Neural cell (in vitro differentiated cells): ENCODE results near the gene HCST. TPM values are rescaled to one million over a fixed set of nuclear protein-coding genes. Genes with fewer than 3 reads are reported as not detected.

Source experiments
- H2AFZ ChIP-seq: fragments of 200-600, 300-800 bp; sonication (generic), shearing (Covaris generic); 2 replicates; pipeline ENCODE4 v1.6.0; 2014; ENCODE audit warnings: low read depth, mild to moderate bottlenecking, antibody characterized with exemption, low read length, moderate library complexity
- H3F3A ChIP-seq: fragments of 200-600 bp; shearing (Covaris generic); 2 replicates; pipeline ENCODE4 v1.6.1; 2016; ENCODE audit warnings: mild to moderate bottlenecking, moderate library complexity, mixed read lengths, antibody characterized with exemption, low read length; ENCODE audit not compliant: insufficient read depth, poor library complexity, severe bottlenecking
- H3K27ac ChIP-seq: fragments of 200-600, 300-800 bp; sonication (generic), shearing (Covaris generic); 2 replicates; pipeline ENCODE4 v1.5.1; 2014; ENCODE audit warnings: mild to moderate bottlenecking, low read length, moderate library complexity
- H3K27me3 ChIP-seq: fragments of 300-800, 200-600 bp; sonication (generic), shearing (Covaris generic); 2 replicates; pipeline ENCODE4 v1.6.0; 2014; ENCODE audit warnings: mild to moderate bottlenecking, low read depth, low read length, moderate library complexity; ENCODE audit not compliant: insufficient read depth
- H3K36me3 ChIP-seq: fragments of 300-800, 200-600 bp; sonication (generic), shearing (Covaris generic); 2 replicates; pipeline ENCODE4 v1.5.1; 2014; ENCODE audit warnings: mild to moderate bottlenecking, antibody characterized with exemption, low read length, moderate library complexity; ENCODE audit not compliant: insufficient read depth
- H3K4me2 ChIP-seq: fragments of 300-800, 200-600 bp; sonication (generic), shearing (Covaris generic); 2 replicates; pipeline ENCODE4 v1.6.0; 2014; ENCODE audit warnings: mild to moderate bottlenecking, low read length
- H3K4me3 ChIP-seq: fragments of 300-800, 200-600 bp; sonication (generic), shearing (Covaris generic); 2 replicates; pipeline ENCODE4 v1.5.1; 2014; ENCODE audit warnings: mild to moderate bottlenecking, low read length, moderate library complexity
- H3K79me2 ChIP-seq: fragments of 200-600 bp; shearing (Covaris generic); replicated peaks from 2 replicates; pipeline ENCODE4 v1.6.0; 2014; ENCODE audit warnings: mild to moderate bottlenecking, low read length, moderate library complexity; ENCODE audit not compliant: insufficient read depth
- H3K9ac ChIP-seq: fragments of 300-800, 200-600 bp; sonication (generic), shearing (Covaris generic); 2 replicates; pipeline ENCODE4 v1.6.1; 2016; ENCODE audit warnings: mild to moderate bottlenecking, low read length, mixed read lengths
- H3K9me2 ChIP-seq: fragments of 200-600 bp; shearing (Covaris generic); 2 replicates; pipeline ENCODE4 v1.6.1; 2016; ENCODE audit warnings: mild to moderate bottlenecking, low read length, mixed read lengths; ENCODE audit not compliant: insufficient read depth
- H3K9me3 ChIP-seq: fragments of 200-600, 300-800 bp; sonication (generic), shearing (Covaris generic); 2 replicates; pipeline ENCODE4 v1.6.1; 2016; ENCODE audit warnings: mild to moderate bottlenecking, mixed run types, low read length, moderate library complexity, mixed read lengths
- H4K20me1 ChIP-seq: fragments of 200-600 bp; shearing (Covaris generic); 2 replicates; pipeline ENCODE4 v1.6.1; 2016; ENCODE audit warnings: mild to moderate bottlenecking, mixed run types; ENCODE audit not compliant: insufficient read depth
- EP300 ChIP-seq: fragments of 450-650 bp; conservative IDR thresholded peaks from 2 replicates; pipeline ENCODE4 v1.6.1; 2014; ENCODE audit warnings: antibody characterized with exemption, mild to moderate bottlenecking, moderate library complexity; ENCODE audit not compliant: poor library complexity, severe bottlenecking
- EZH2 ChIP-seq: fragments of 200-600, 300-800 bp; shearing (Covaris generic), sonication (generic); IDR thresholded peaks from 2 replicates; pipeline ENCODE4 v1.6.1; 2014; ENCODE audit warnings: antibody characterized with exemption, low read length, borderline replicate concordance, mild to moderate bottlenecking; ENCODE audit not compliant: insufficient read depth, poor library complexity, severe bottlenecking
- MXI1 ChIP-seq: fragments of 450-650 bp; conservative IDR thresholded peaks from 2 replicates; pipeline ENCODE4 v1.6.1; 2014; ENCODE audit warnings: antibody characterized with exemption, mild to moderate bottlenecking; ENCODE audit not compliant: poor library complexity, severe bottlenecking
- POLR2AphosphoS5 ChIP-seq: IDR thresholded peaks from 2 replicates; pipeline ENCODE4 v1.6.1; 2012
- RAD21 ChIP-seq: fragments of 450-650 bp; conservative IDR thresholded peaks from 2 replicates; pipeline ENCODE4 v1.6.1; 2014; ENCODE audit warnings: antibody characterized with exemption, mild to moderate bottlenecking, moderate library complexity
- SMC3 ChIP-seq: fragments of 450-650 bp; conservative IDR thresholded peaks from 2 replicates; pipeline ENCODE4 v1.6.1; 2014; ENCODE audit warnings: antibody characterized with exemption, mild to moderate bottlenecking, moderate library complexity; ENCODE audit not compliant: poor library complexity
- TAF1 ChIP-seq: IDR thresholded peaks from 2 replicates; pipeline ENCODE4 v1.6.1; 2012; ENCODE audit warnings: low read depth
- polyA plus RNA-seq: library from polyadenylated mRNA; depleted of rRNA; stranded (reverse); fragments of >200 nt; gene quantifications from 2 replicates; pipeline ENCODE4 v1.2.3, GENCODE V29; 2014
- TF ChIP-seq, protein P1 (sequence below): fragments of 450-650 bp; IDR thresholded peaks from 2 replicates; pipeline ENCODE4 v1.5.1; 2014; ENCODE audit warnings: antibody characterized with exemption, mild to moderate bottlenecking, moderate library complexity; ENCODE audit not compliant: poor library complexity, severe bottlenecking
- TF ChIP-seq, protein P2 (sequence below): IDR thresholded peaks from 2 replicates; pipeline ENCODE4 v1.6.1; 2012; ENCODE audit warnings: borderline replicate concordance

HCST gene
- polyA plus RNA-seq, 1 donor from 2014 or later: not detected

- Histone ChIP-seq H3K27me3 (no peaks in the 10 kb centered on the region), H3F3A (peaks cover 3% of the 10 kb centered on the region), H3K4me3 (no peak overlapping the region), H3K27ac (no peak overlapping the region), H3K79me2 (peaks cover 21% of the 10 kb centered on the region), H3K9me2 (no peaks in the 10 kb centered on the region), H3K9me3 (no peaks in the 10 kb centered on the region), H3K4me2 (no peak overlapping the region), H4K20me1 (no peaks in the 10 kb centered on the region), H2AFZ (no peak overlapping the region), H3K36me3 (no peaks in the 10 kb centered on the region), H3K9ac (no peak overlapping the region)
- no peak for TF ChIP-seq SMC3
- no peak for TF ChIP-seq EP300
- TF ChIP-seq, protein P1, sequence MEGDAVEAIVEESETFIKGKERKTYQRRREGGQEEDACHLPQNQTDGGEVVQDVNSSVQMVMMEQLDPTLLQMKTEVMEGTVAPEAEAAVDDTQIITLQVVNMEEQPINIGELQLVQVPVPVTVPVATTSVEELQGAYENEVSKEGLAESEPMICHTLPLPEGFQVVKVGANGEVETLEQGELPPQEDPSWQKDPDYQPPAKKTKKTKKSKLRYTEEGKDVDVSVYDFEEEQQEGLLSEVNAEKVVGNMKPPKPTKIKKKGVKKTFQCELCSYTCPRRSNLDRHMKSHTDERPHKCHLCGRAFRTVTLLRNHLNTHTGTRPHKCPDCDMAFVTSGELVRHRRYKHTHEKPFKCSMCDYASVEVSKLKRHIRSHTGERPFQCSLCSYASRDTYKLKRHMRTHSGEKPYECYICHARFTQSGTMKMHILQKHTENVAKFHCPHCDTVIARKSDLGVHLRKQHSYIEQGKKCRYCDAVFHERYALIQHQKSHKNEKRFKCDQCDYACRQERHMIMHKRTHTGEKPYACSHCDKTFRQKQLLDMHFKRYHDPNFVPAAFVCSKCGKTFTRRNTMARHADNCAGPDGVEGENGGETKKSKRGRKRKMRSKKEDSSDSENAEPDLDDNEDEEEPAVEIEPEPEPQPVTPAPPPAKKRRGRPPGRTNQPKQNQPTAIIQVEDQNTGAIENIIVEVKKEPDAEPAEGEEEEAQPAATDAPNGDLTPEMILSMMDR: no peak
- no peak for TF ChIP-seq EZH2
Measured at GRCh38 chr19:35932291-35932936, 30.1 kb downstream of the HCST start.

- no peaks in the 10 kb centered on the region for H3K27me3 ChIP-seq
- H3K27ac ChIP-seq: peak within 1 kb of the TSS; percentile 88
- peak within 1 kb of the TSS; percentile 97 for H2AFZ ChIP-seq
Measured at GRCh38 chr19:35935911-35936737, 33.8 kb downstream of the HCST start, which contains the start of gene LRFN3. LRFN3 (plus strand) TSS chr19:35936374; CDS start chr19:35939426, 3,052 bp downstream.

More at GRCh38 chr19:35935911-35936737, 33.8 kb downstream of the HCST start, which contains the start of gene LRFN3:
- Histone ChIP-seq H3K9ac (peak within 1 kb of the TSS; percentile 88), H3K4me2 (peak within 1 kb of the TSS; percentile 94), H3F3A (no peaks in the 10 kb centered on the region), H3K9me3 (no peaks in the 10 kb centered on the region), H4K20me1 (no peaks in the 10 kb centered on the region), H3K4me3 (peak within 1 kb of the TSS; percentile 88), H3K36me3 (no peaks in the 10 kb centered on the region), H3K9me2 (no peaks in the 10 kb centered on the region), H3K79me2 (peaks cover 28% of the 10 kb centered on the region)
- TF ChIP-seq RAD21 (no peak), TAF1 (peak; percentile 62), EP300 (peak; percentile 24), EZH2 (no peak), SMC3 (peak; percentile 37), MXI1 (no peak), POLR2AphosphoS5 (peak; percentile 66)
- TF ChIP-seq, protein P1: peak; percentile 37
- TF ChIP-seq, protein P2, sequence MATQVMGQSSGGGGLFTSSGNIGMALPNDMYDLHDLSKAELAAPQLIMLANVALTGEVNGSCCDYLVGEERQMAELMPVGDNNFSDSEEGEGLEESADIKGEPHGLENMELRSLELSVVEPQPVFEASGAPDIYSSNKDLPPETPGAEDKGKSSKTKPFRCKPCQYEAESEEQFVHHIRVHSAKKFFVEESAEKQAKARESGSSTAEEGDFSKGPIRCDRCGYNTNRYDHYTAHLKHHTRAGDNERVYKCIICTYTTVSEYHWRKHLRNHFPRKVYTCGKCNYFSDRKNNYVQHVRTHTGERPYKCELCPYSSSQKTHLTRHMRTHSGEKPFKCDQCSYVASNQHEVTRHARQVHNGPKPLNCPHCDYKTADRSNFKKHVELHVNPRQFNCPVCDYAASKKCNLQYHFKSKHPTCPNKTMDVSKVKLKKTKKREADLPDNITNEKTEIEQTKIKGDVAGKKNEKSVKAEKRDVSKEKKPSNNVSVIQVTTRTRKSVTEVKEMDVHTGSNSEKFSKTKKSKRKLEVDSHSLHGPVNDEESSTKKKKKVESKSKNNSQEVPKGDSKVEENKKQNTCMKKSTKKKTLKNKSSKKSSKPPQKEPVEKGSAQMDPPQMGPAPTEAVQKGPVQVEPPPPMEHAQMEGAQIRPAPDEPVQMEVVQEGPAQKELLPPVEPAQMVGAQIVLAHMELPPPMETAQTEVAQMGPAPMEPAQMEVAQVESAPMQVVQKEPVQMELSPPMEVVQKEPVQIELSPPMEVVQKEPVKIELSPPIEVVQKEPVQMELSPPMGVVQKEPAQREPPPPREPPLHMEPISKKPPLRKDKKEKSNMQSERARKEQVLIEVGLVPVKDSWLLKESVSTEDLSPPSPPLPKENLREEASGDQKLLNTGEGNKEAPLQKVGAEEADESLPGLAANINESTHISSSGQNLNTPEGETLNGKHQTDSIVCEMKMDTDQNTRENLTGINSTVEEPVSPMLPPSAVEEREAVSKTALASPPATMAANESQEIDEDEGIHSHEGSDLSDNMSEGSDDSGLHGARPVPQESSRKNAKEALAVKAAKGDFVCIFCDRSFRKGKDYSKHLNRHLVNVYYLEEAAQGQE: peak; percentile 8
